Measurements from ENCODE around the gene NDUFV1.
A peak's percentile ranks its signal among the peaks of the same experiment; 100 is the strongest.
"Not testable (repeated sequence)": the region's sequence is repeated elsewhere in the genome, so short reads cannot be mapped to it uniquely, and the experiment has no call there.

NDUFV1 gene

GRCh38 chr11:67588136-67588503, 18.6 kb upstream of the NDUFV1 start:
- Histone ChIP-seq H3K27ac (ENCODE audit: low read length) (no peak overlapping the region), H3K4me3 (ENCODE audit: low read length in 2 of 2) (no peak overlapping the region), H3K27me3 (ENCODE audit: control insufficient read depth in 1 of 2, insufficient read depth in 2 of 2, low read length in 2 of 2) (no peaks in the 10 kb centered on the region), H3K9ac (ENCODE audit: low read length in 2 of 2) (peak overlapping the region in 1 of 2 donors; percentile 21), H3K9me3 (ENCODE audit: control insufficient read depth in 2 of 2, low read length in 2 of 2) (no peaks in the 10 kb centered on the region), H3K36me3 (ENCODE audit: control insufficient read depth in 2 of 2, insufficient read depth in 2 of 2, low read length in 2 of 2) (peaks cover 9 to 12% of the 10 kb centered on the region in 2 donors), H3K4me1 (ENCODE audit: control insufficient read depth, insufficient read depth, low read length) (peaks cover 16% of the 10 kb centered on the region)

- not testable (repeated sequence) for H3K27ac ChIP-seq (ENCODE audit: low read length); H3K9ac ChIP-seq (ENCODE audit: low read length in 2 of 2); H3K27me3 ChIP-seq (ENCODE audit: control insufficient read depth in 1 of 2, insufficient read depth in 2 of 2, low read length in 2 of 2); H3K9me3 ChIP-seq (ENCODE audit: control insufficient read depth in 2 of 2, low read length in 2 of 2); H3K4me3 ChIP-seq (ENCODE audit: low read length in 2 of 2)
- Histone ChIP-seq H3K4me1 (ENCODE audit: control insufficient read depth, insufficient read depth, low read length) (peaks cover 16% of the 10 kb centered on the region), H3K36me3 (ENCODE audit: control insufficient read depth in 2 of 2, insufficient read depth in 2 of 2, low read length in 2 of 2) (peaks cover 9 to 12% of the 10 kb centered on the region in 2 donors)
These were observed 17.8 kb upstream of the NDUFV1 start for GRCh38 chr11:67588899-67589415.

DNA sequence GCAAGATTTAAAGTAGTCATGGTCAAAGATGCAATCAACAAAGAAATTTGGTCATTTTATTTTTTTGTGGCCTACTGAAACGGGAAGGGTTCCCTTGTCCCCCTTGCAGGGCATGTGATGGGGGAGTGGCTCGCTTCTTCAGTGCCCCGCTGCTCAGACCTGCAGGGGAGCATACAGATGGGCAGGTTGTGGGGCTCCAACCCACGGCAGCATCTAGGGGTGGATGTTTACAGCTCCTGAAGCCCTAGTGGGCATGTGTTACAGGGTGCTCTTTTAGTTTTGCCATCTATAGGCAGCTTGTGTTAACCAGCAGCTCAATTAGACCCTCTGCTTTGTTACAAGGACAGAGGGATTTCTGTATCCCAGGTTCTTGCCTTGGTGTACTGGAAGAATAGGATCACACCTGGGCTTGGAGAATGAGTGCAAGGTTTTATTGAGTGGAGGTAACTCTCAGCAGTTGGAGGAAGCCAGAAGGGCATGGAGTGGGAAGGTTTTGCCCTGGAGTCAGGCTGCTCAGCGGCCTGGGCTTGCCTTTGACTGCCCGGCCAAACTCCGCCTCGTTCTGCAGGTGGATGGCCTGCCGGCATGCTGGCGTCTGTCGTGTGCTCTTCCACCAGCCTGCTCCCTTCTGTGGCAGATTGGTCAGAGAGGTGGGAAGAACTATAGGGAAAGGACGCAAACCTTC, 13.7 kb upstream of the NDUFV1 start:
- no peaks in the 10 kb centered on the region for H3K4me1 ChIP-seq (ENCODE audit: control insufficient read depth, insufficient read depth, low read length)
- H3K9ac ChIP-seq (ENCODE audit: low read length in 2 of 2), result no peak overlapping the region
- no peaks in the 10 kb centered on the region for H3K9me3 ChIP-seq (ENCODE audit: control insufficient read depth in 2 of 2, low read length in 2 of 2)
- H3K27ac ChIP-seq (ENCODE audit: low read length), result no peak overlapping the region
- no peaks in the 10 kb centered on the region for H3K27me3 ChIP-seq (ENCODE audit: control insufficient read depth in 1 of 2, insufficient read depth in 2 of 2, low read length in 2 of 2)
- peaks cover under 1 to 3% of the 10 kb centered on the region in 2 donors for H3K36me3 ChIP-seq (ENCODE audit: control insufficient read depth in 2 of 2, insufficient read depth in 2 of 2, low read length in 2 of 2)
- no peak overlapping the region for H3K4me3 ChIP-seq (ENCODE audit: low read length in 2 of 2)

GRCh38 chr11:67593565-67593905, 13.2 kb upstream of the NDUFV1 start:
- H3K4me3 ChIP-seq (ENCODE audit: low read length in 2 of 2), result no peak overlapping the region
- no peaks in the 10 kb centered on the region for H3K9me3 ChIP-seq (ENCODE audit: control insufficient read depth in 2 of 2, low read length in 2 of 2)
- H3K27me3 ChIP-seq (ENCODE audit: control insufficient read depth in 1 of 2, insufficient read depth in 2 of 2, low read length in 2 of 2), result no peaks in the 10 kb centered on the region
- H3K36me3 ChIP-seq (ENCODE audit: control insufficient read depth in 2 of 2, insufficient read depth in 2 of 2, low read length in 2 of 2), result no peaks in the 10 kb centered on the region
- no peak overlapping the region for H3K9ac ChIP-seq (ENCODE audit: low read length in 2 of 2)
- no peak overlapping the region for H3K27ac ChIP-seq (ENCODE audit: low read length)
- H3K4me1 ChIP-seq (ENCODE audit: control insufficient read depth, insufficient read depth, low read length), result no peaks in the 10 kb centered on the region

DNA sequence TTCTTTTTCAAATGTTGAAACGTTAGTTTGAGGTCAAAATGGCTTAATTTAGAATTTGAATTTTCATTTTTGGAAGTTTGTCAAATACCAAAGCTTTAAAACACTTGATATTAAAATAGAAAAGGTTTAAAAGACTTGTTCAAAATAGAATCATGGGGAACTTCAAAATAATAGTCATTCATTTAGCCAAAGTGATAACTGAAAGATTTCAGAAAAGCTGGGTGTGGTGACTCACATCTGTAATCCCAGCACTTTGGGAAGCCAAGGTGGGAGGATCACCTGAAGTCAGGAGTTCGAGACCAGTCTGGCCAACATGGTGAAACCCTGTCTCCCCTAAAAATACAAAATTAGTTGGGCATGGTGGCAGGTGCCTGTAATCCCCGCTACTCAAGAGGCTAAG, 12.3 kb upstream of the NDUFV1 start:
- Histone ChIP-seq H3K27ac (ENCODE audit: low read length) (no peak overlapping the region), H3K4me1 (ENCODE audit: control insufficient read depth, insufficient read depth, low read length) (no peaks in the 10 kb centered on the region), H3K36me3 (ENCODE audit: control insufficient read depth in 2 of 2, insufficient read depth in 2 of 2, low read length in 2 of 2) (no peaks in the 10 kb centered on the region), H3K9ac (ENCODE audit: low read length in 2 of 2) (no peak overlapping the region), H3K9me3 (ENCODE audit: control insufficient read depth in 2 of 2, low read length in 2 of 2) (no peaks in the 10 kb centered on the region), H3K27me3 (ENCODE audit: control insufficient read depth in 1 of 2, insufficient read depth in 2 of 2, low read length in 2 of 2) (no peaks in the 10 kb centered on the region), H3K4me3 (ENCODE audit: low read length in 2 of 2) (no peak overlapping the region)

GRCh38 chr11:67596753-67597300, 9.9 kb upstream of the NDUFV1 start:
- Histone ChIP-seq H3K36me3 (ENCODE audit: control insufficient read depth in 2 of 2, insufficient read depth in 2 of 2, low read length in 2 of 2) (no peaks in the 10 kb centered on the region), H3K27me3 (ENCODE audit: control insufficient read depth in 1 of 2, insufficient read depth in 2 of 2, low read length in 2 of 2) (peaks cover 0 to 3% of the 10 kb centered on the region in 2 donors), H3K27ac (ENCODE audit: low read length) (no peak overlapping the region), H3K4me3 (ENCODE audit: low read length in 2 of 2) (no peak overlapping the region), H3K9ac (ENCODE audit: low read length in 2 of 2) (no peak overlapping the region), H3K4me1 (ENCODE audit: control insufficient read depth, insufficient read depth, low read length) (no peaks in the 10 kb centered on the region), H3K9me3 (ENCODE audit: control insufficient read depth in 2 of 2, low read length in 2 of 2) (no peaks in the 10 kb centered on the region)

DNA sequence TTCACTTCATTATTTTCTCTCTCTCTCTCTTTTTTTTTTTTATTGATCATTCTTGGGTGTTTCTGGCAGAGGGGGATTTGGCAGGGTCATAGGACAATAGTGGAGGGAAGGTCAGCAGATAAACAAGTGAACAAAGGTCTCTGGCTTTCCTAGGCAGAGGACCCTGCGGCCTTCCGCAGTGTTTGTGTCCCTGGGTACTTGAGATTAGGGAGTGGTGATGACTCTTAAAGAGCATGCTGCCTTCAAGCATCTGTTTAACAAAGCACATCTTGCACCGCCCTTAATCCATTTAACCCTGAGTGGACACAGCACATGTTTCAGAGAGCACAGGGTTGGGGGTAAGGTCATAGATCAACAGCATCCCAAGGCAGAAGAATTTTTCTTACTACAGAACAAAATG, 9.3 kb upstream of the NDUFV1 start:
- not testable (repeated sequence) for H3K27ac ChIP-seq (ENCODE audit: low read length); H3K4me3 ChIP-seq (ENCODE audit: low read length in 2 of 2); H3K9me3 ChIP-seq (ENCODE audit: control insufficient read depth in 2 of 2, low read length in 2 of 2); H3K9ac ChIP-seq (ENCODE audit: low read length in 2 of 2); H3K36me3 ChIP-seq (ENCODE audit: control insufficient read depth in 2 of 2, insufficient read depth in 2 of 2, low read length in 2 of 2); H3K4me1 ChIP-seq (ENCODE audit: control insufficient read depth, insufficient read depth, low read length); H3K27me3 ChIP-seq (ENCODE audit: control insufficient read depth in 1 of 2, insufficient read depth in 2 of 2, low read length in 2 of 2)

- H3K27me3 ChIP-seq (ENCODE audit: control insufficient read depth in 1 of 2, insufficient read depth in 2 of 2, low read length in 2 of 2); H3K4me3 ChIP-seq (ENCODE audit: low read length in 2 of 2); H3K27ac ChIP-seq (ENCODE audit: low read length); H3K36me3 ChIP-seq (ENCODE audit: control insufficient read depth in 2 of 2, insufficient read depth in 2 of 2, low read length in 2 of 2); H3K9ac ChIP-seq (ENCODE audit: low read length in 2 of 2); H3K4me1 ChIP-seq (ENCODE audit: control insufficient read depth, insufficient read depth, low read length); H3K9me3 ChIP-seq (ENCODE audit: control insufficient read depth in 2 of 2, low read length in 2 of 2): not testable (repeated sequence)
These were observed 8.8 kb upstream of the NDUFV1 start for GRCh38 chr11:67597963-67598362.

DNA sequence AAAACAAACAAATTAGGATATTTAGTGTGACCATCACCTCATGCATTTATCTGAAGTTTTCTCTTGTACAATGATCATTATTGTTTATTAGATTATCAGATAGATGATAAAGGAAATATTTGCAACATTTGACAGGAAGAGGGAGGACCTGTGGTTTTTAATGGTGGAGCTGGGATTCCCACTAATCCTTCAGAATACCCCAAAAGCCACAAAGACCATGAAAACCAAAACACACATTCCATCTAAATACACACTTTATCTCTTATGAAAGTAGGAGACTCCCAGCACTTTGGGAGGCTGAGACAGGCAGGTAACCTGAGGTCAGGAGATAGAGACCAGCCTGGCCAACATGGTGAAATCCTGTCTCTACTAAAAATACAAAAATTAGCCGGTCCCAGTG, 7.6 kb upstream of the NDUFV1 start:
- Histone ChIP-seq H3K27me3 (ENCODE audit: control insufficient read depth in 1 of 2, insufficient read depth in 2 of 2, low read length in 2 of 2) (peaks cover 0 to 3% of the 10 kb centered on the region in 2 donors), H3K9me3 (ENCODE audit: control insufficient read depth in 2 of 2, low read length in 2 of 2) (no peaks in the 10 kb centered on the region), H3K9ac (ENCODE audit: low read length in 2 of 2) (no peak overlapping the region), H3K36me3 (ENCODE audit: control insufficient read depth in 2 of 2, insufficient read depth in 2 of 2, low read length in 2 of 2) (no peaks in the 10 kb centered on the region), H3K4me1 (ENCODE audit: control insufficient read depth, insufficient read depth, low read length) (no peaks in the 10 kb centered on the region), H3K27ac (ENCODE audit: low read length) (no peak overlapping the region), H3K4me3 (ENCODE audit: low read length in 2 of 2) (no peak overlapping the region)

DNA sequence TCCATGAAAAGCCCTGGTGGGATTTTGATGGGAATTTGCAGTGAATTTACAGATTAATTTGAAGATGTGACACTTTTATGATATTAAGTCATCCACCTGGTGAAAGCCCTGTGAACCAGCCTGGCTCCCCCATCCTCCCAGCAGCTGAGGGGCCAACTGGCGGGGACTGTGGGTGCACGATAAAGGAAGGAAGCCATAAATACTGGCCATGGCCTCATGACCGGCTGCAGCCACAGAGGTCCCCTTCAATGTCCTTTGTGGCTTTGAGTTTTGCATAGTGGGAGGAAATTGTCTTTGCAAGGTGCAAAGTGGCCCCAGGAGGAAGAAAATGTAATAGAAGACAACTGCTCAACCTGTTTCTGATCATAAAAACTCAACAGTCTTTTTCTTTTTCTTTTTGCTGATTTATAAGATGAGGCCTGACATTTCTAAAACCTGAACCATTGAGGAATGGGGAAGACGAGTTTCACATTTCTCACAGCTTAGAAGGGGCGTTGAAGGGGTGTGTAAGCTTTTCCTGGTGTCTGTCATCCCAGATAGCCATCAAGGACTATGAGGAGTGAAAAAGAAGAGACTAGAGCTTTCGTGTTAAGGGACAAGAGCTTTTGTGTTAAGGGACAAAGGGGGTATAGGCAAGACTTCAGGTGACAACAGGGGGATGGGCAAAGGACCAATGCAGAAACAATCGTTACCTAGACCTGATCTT, 6.3 kb upstream of the NDUFV1 start:
- Histone ChIP-seq H3K9me3 (ENCODE audit: control insufficient read depth in 2 of 2, low read length in 2 of 2) (no peaks in the 10 kb centered on the region), H3K4me3 (ENCODE audit: low read length in 2 of 2) (no peak overlapping the region), H3K4me1 (ENCODE audit: control insufficient read depth, insufficient read depth, low read length) (no peaks in the 10 kb centered on the region), H3K27ac (ENCODE audit: low read length) (no peak overlapping the region), H3K36me3 (ENCODE audit: control insufficient read depth in 2 of 2, insufficient read depth in 2 of 2, low read length in 2 of 2) (no peaks in the 10 kb centered on the region), H3K27me3 (ENCODE audit: control insufficient read depth in 1 of 2, insufficient read depth in 2 of 2, low read length in 2 of 2) (peaks cover 0 to 3% of the 10 kb centered on the region in 2 donors), H3K9ac (ENCODE audit: low read length in 2 of 2) (no peak overlapping the region)

DNA sequence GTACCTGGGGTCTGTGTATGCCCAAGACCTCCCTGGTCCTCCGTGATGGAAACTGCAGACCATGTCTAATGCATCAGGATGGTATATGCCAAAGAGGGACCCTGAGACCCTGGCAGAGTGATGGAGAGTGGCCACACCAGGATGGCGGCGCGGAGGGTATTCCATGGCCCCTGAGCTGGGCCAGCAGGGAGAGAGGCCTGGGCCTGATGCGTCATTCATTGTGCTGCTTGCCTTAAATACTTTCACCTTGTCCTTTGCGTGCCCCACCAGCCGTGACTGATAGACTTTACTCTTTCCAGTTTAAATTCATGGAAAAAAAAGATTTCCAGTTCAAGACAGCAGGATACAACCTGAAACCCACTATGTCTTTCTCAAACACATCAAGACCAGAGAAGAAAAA, 5.6 kb upstream of the NDUFV1 start:
- Histone ChIP-seq H3K4me3 (ENCODE audit: low read length in 2 of 2) (no peak overlapping the region), H3K9me3 (ENCODE audit: control insufficient read depth in 2 of 2, low read length in 2 of 2) (no peaks in the 10 kb centered on the region), H3K27me3 (ENCODE audit: control insufficient read depth in 1 of 2, insufficient read depth in 2 of 2, low read length in 2 of 2) (peaks cover 0 to 3% of the 10 kb centered on the region in 2 donors), H3K27ac (ENCODE audit: low read length) (no peak overlapping the region), H3K9ac (ENCODE audit: low read length in 2 of 2) (no peak overlapping the region), H3K36me3 (ENCODE audit: control insufficient read depth in 2 of 2, insufficient read depth in 2 of 2, low read length in 2 of 2) (no peaks in the 10 kb centered on the region), H3K4me1 (ENCODE audit: control insufficient read depth, insufficient read depth, low read length) (peaks cover 1% of the 10 kb centered on the region)

Data from stomach smooth muscle (tissue), 2 donors.